Purkinje cell (primary cell): ENCODE results near the gene LMAN2. TPM values are rescaled to one million over a fixed set of nuclear protein-coding genes. Genes with fewer than 3 reads are reported as not detected.

Experiments used
- polyA plus RNA-seq: library from polyadenylated mRNA; unstranded; fragments of >200 nt; fragmentation: Nextera tagmentation; gene quantifications from 2 replicates; pipeline ENCODE4 v1.2.1, GENCODE V29; 2014

The LMAN2 gene
- polyA plus RNA-seq = 8.0 and 18.3 TPM in 2 replicates

GRCh38 chr5:177351392-177352329 lies at the start of gene LMAN2:
LMAN2 (minus strand) TSS chr5:177351668; CDS start chr5:177351647, 21 bp downstream.

GRCh38 chr5:177399997-177400868 lies 48.8 kb upstream of the LMAN2 start, which contains the start of gene PFN3:
PFN3 (minus strand) TSS chr5:177400661; CDS start chr5:177400576, 85 bp downstream.

GRCh38 chr5:177384134-177384533 lies 32.7 kb upstream of the LMAN2 start, which contains the start of gene SLC34A1:
SLC34A1 (plus strand) TSS chr5:177384434; CDS start chr5:177385742, 1,308 bp downstream.

GRCh38 chr5:177357459-177358351 lies 6.2 kb upstream of the LMAN2 start, which contains the start of gene RGS14:
RGS14 (plus strand) TSS chr5:177357924; CDS start chr5:177358025, 101 bp downstream.

GRCh38 chr5:177311723-177312648 lies 39.5 kb downstream of the LMAN2 start, which contains the start of gene MXD3:
MXD3 (minus strand) TSS chr5:177311898; CDS start chr5:177311830, 68 bp downstream.

DNA sequence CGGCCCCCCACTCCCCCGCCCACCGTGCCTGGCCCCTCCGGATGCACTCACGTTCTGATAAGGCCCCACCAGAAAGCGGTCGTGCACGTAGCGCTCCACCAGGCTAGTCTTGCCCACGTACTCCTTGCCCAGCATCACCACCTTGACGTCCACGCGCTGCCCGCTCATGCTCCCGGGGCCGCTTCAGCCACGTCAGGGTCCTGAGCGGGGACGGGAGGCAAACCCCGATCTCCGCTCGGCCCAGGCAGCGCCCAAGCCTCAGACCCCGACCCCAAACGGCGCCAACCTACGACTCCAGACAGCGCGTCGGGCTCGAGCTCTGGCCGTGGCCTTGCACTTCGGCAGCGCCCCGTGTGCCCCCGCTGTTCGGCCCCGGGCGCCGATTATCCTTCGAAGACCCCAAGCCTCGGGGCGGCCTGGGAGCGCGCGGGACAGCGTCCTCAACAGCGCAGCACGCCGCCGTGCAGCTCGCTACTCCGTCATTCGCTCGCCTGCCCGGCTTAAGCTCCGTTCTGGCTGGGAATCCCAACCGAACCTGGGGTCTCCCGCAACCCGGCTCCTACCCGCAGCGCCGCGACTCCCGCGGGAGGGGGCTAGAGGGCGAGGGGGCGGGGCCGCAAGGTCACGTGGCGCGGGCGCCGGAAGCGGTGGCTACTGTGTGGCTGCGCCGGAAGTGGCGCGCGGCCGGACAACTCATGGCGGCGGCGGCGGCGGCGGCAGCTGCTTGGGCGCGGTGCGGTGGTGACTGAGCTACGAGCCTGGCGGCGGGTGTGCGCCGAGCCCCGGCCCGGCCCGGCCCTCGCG lies 48.1 kb downstream of the LMAN2 start, which contains the start of the genes PRELID1 and RAB24:
TSS of gene PRELID1 (plus strand) at position 679 of the 804 bp plus-strand sequence. CDS start 187 bp downstream, outside the sequence.
TSS of gene RAB24 (minus strand) at position 599 of the 804 bp plus-strand sequence. CDS start at position 168, 431 bp downstream.

Other genes with a start within 250 kb of the LMAN2 start
- 17.5 and 26.8 TPM in 2 replicates for gene NSD1, start 217.9 kb downstream of the LMAN2 start, polyA plus RNA-seq
- 14.6 and 21.9 TPM in 2 replicates for gene RAB24, start 47.9 kb downstream of the LMAN2 start, polyA plus RNA-seq
- 44.8 and 48.3 TPM in 2 replicates for gene PRELID1, start 47.9 kb downstream of the LMAN2 start, polyA plus RNA-seq
- not detected in 2 replicates for gene MXD3, start 39.8 kb downstream of the LMAN2 start, polyA plus RNA-seq
- 0.63 and 2.1 TPM in 2 replicates for gene RGS14, start 6.3 kb upstream of the LMAN2 start, polyA plus RNA-seq
- not detected in 2 replicates for gene SLC34A1, start 32.8 kb upstream of the LMAN2 start, polyA plus RNA-seq
- not detected in 2 replicates for gene PFN3, start 49.0 kb upstream of the LMAN2 start, polyA plus RNA-seq
- gene F12, start 57.9 kb upstream of the LMAN2 start, polyA plus RNA-seq = 1.3 and 2.0 TPM in 2 replicates
- gene GRK6, start 75.0 kb upstream of the LMAN2 start, polyA plus RNA-seq = 1.3 and 5.0 TPM in 2 replicates
- not detected in 2 replicates for gene PRR7, start 95.1 kb upstream of the LMAN2 start, polyA plus RNA-seq
- 2.5 and 5.6 TPM in 2 replicates for gene DBN1, start 122.0 kb upstream of the LMAN2 start, polyA plus RNA-seq
- gene PDLIM7, start 145.9 kb upstream of the LMAN2 start, polyA plus RNA-seq = 0.52 TPM in 1 of 2 replicates, not detected in the other
- 0.44 and 0.84 TPM in 2 replicates for gene DOK3, start 158.2 kb upstream of the LMAN2 start, polyA plus RNA-seq
- gene DDX41, start 165.3 kb upstream of the LMAN2 start, polyA plus RNA-seq = 31.1 and 33.8 TPM in 2 replicates
- gene FAM193B, start 202.9 kb upstream of the LMAN2 start, polyA plus RNA-seq = 9.3 and 14.3 TPM in 2 replicates
- gene TMED9, start 240.5 kb upstream of the LMAN2 start, polyA plus RNA-seq = 12.0 and 13.3 TPM in 2 replicates
- gene B4GALT7, start 248.5 kb upstream of the LMAN2 start, polyA plus RNA-seq = 5.8 and 10.8 TPM in 2 replicates